ENCODE results near the gene BTLA.

Gene BTLA

DNA sequence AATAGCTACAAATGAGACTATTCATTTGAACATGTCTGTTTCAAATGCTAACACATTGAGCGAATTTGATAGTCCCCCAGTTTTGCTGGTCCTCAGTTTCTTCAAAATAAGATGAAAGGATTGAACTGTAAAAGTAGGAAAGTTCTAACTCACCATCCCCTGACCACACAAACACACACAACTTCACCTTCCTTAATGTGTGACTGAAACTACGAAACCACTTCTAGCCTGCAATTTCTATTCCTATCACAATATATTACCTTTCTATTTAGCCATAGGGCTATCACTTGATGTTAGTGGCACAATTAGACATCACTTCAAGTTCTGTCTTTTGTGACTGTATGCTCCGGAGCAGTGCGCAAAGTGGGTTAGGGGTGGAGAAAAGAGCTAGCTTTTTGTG is 14.9 kb downstream of the BTLA start:
- Histone ChIP-seq H3K27ac (no peak overlapping the region), H3K4me3 (ENCODE audit: low read depth, low read length) (no peak overlapping the region), H3K36me3 (no peaks in the 10 kb centered on the region), H3K27me3 (ENCODE audit: insufficient read depth, low read depth, severe bottlenecking) (no peaks in the 10 kb centered on the region), H3K9me3 (ENCODE audit: severe bottlenecking) (no peaks in the 10 kb centered on the region)
- DNase-seq: no peak
- TF ChIP-seq, protein P1, sequence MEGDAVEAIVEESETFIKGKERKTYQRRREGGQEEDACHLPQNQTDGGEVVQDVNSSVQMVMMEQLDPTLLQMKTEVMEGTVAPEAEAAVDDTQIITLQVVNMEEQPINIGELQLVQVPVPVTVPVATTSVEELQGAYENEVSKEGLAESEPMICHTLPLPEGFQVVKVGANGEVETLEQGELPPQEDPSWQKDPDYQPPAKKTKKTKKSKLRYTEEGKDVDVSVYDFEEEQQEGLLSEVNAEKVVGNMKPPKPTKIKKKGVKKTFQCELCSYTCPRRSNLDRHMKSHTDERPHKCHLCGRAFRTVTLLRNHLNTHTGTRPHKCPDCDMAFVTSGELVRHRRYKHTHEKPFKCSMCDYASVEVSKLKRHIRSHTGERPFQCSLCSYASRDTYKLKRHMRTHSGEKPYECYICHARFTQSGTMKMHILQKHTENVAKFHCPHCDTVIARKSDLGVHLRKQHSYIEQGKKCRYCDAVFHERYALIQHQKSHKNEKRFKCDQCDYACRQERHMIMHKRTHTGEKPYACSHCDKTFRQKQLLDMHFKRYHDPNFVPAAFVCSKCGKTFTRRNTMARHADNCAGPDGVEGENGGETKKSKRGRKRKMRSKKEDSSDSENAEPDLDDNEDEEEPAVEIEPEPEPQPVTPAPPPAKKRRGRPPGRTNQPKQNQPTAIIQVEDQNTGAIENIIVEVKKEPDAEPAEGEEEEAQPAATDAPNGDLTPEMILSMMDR (IDR thresholded peaks at IDR 0.05; ENCODE audit: low read depth, low read length): no peak

DNA sequence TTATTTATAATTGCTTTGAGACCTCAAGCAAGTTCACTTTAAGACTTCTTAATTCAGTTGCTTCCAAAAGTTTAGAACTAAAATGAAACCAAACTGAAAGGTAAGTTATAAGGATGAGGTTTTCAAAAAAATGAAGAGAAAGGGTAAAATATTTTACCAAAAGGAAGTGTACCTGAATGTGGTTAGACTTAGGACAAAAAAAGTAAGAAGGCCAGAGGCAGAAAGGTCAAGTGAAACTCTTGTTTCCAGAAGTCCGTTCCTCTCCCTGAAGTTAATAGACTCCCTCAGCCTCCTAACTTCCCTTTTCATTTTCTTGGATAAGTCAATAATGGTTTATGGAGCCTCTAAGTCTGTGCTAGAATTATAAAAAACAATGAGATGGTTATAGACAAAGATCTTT is 16.6 kb downstream of the BTLA start:
- Histone ChIP-seq H3K27me3 (ENCODE audit: insufficient read depth, low read depth, severe bottlenecking) (no peaks in the 10 kb centered on the region), H3K27ac (no peak overlapping the region), H3K4me3 (ENCODE audit: low read depth, low read length) (no peak overlapping the region), H3K36me3 (no peaks in the 10 kb centered on the region), H3K9me3 (ENCODE audit: severe bottlenecking) (no peaks in the 10 kb centered on the region)
- no peak for DNase-seq
- TF ChIP-seq, protein P1 (IDR thresholded peaks at IDR 0.05; ENCODE audit: low read depth, low read length): no peak

DNA sequence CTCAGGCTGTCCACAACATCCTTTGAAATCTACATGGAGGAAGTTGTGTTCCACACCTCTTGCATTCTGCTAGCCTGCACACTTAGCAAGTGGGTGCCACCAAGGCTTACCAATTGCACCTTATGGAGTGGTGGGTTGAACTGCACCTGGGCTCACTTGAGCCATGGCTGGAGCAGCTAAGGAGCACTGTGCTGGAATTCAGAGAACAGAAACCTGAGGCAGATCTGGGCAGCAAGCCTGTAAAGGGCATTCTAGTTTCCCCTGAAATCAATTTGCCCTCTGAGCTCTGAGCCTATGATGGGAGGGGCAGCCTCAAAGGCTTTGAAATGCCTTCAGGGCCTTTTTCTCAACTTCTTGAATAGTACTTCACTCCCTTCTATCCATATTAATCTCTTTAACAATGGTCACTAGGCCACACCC is 18.0 kb downstream of the BTLA start:
- H3K4me3 ChIP-seq (ENCODE audit: low read depth, low read length): no peak overlapping the region
- DNase-seq: no peak
- H3K9me3 ChIP-seq (ENCODE audit: severe bottlenecking): no peaks in the 10 kb centered on the region
- no peaks in the 10 kb centered on the region for H3K27me3 ChIP-seq (ENCODE audit: insufficient read depth, low read depth, severe bottlenecking)
- no peak overlapping the region for H3K27ac ChIP-seq
- TF ChIP-seq, protein P1 (IDR thresholded peaks at IDR 0.05; ENCODE audit: low read depth, low read length): no peak
- H3K36me3 ChIP-seq: no peaks in the 10 kb centered on the region

DNA sequence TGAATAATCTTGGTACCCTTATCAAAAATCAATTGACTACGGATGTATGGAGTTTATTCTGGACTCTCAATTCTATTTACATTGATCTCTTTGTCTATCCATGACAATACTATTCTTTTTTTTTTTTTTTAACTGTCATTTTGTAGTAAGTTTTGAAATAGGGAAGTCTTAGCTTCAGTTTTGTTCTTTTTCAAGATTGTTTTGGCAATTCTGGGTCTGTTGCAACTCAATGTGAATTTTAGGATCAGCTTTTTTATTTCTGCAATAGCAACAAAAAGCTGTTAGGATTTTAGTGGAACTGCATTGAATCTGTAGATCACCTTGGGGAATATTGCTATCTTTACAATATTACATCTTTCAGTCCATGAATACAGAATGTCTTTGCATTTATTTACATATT is 21.4 kb downstream of the BTLA start:
- no peaks in the 10 kb centered on the region for H3K36me3 ChIP-seq
- no peaks in the 10 kb centered on the region for H3K27me3 ChIP-seq (ENCODE audit: insufficient read depth, low read depth, severe bottlenecking)
- H3K9me3 ChIP-seq (ENCODE audit: severe bottlenecking): no peaks in the 10 kb centered on the region
- no peak for DNase-seq
- no peak overlapping the region for H3K4me3 ChIP-seq (ENCODE audit: low read depth, low read length)
- no peak overlapping the region for H3K27ac ChIP-seq
- TF ChIP-seq, protein P1 (IDR thresholded peaks at IDR 0.05; ENCODE audit: low read depth, low read length): no peak

DNA sequence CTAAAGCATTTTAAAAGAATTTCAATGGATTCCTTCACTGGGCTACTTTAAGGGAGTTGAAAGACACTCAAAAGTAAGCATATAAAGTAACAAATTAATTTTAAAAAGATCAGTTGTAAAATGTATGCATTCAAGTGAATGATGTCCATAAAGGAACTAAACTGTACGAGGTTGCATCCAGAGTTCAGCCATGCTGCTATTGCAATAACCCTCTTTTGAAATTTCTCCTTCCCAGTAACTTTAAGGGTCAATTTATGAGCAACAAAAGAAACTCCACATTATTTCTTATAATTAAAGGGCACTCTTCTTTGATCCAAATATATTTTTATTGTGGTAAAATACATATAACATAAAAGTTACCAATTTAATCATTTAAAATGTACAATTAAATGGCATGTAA is 22.9 kb downstream of the BTLA start:
- no peak overlapping the region for H3K27ac ChIP-seq
- TF ChIP-seq, protein P1 (IDR thresholded peaks at IDR 0.05; ENCODE audit: low read depth, low read length): no peak
- H3K27me3 ChIP-seq (ENCODE audit: insufficient read depth, low read depth, severe bottlenecking): peaks cover 4% of the 10 kb centered on the region
- no peaks in the 10 kb centered on the region for H3K9me3 ChIP-seq (ENCODE audit: severe bottlenecking)
- DNase-seq: no peak
- H3K4me3 ChIP-seq (ENCODE audit: low read depth, low read length): no peak overlapping the region
- H3K36me3 ChIP-seq: no peaks in the 10 kb centered on the region

DNA sequence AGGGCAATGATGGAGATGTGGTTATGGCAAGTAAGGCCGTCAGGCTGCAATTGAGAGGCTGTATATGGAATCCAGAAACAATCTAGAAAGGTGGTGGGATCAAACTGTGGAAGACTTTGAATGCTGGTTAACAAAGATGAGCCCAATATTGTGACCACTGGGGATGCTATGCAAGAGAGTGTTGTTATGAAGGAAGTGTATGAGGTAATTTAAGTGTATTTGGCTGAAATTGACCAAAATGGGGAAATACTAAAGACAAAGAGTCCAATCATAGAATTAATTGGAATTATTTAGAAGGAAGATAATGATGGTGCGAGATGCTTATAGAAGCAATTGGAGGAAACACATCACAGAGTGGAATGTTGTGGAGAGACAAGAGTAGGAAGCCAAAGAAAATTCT is 24.5 kb downstream of the BTLA start:
- Histone ChIP-seq H3K4me3 (ENCODE audit: low read depth, low read length) (no peak overlapping the region), H3K27me3 (ENCODE audit: insufficient read depth, low read depth, severe bottlenecking) (peaks cover 7% of the 10 kb centered on the region), H3K9me3 (ENCODE audit: severe bottlenecking) (no peaks in the 10 kb centered on the region), H3K27ac (no peak overlapping the region), H3K36me3 (no peaks in the 10 kb centered on the region)
- no peak for DNase-seq
- TF ChIP-seq, protein P1 (IDR thresholded peaks at IDR 0.05; ENCODE audit: low read depth, low read length): no peak
